HG03066 (cell line): ENCODE data around the gene ZNRF1.
"Not testable (repeated sequence)": the region's sequence is repeated elsewhere in the genome, so short reads cannot be mapped to it uniquely, and the experiment has no call there.

Experiments used
- ATAC-seq: cut with Tn5 transposase; IDR thresholded peaks from one replicate; pipeline ENCODE4 v1.9.1; 2021; ENCODE audit warnings: low read depth; ENCODE audit not compliant: unreplicated experiment

Gene ZNRF1

GRCh38 chr16:75074920-75075687, 76.3 kb downstream of the ZNRF1 start:
- peak; percentile 98 for ATAC-seq

- peak; percentile 17 for ATAC-seq
These were observed 77.0 kb downstream of the ZNRF1 start for GRCh38 chr16:75075688-75076268.

- no peak for ATAC-seq
These were observed 80.1 kb downstream of the ZNRF1 start for GRCh38 chr16:75078886-75079285.

GRCh38 chr16:75079346-75079926, 80.6 kb downstream of the ZNRF1 start:
- ATAC-seq: no peak

GRCh38 chr16:75080205-75081029, 81.6 kb downstream of the ZNRF1 start:
- no peak for ATAC-seq

- ATAC-seq: no peak
These were observed 82.5 kb downstream of the ZNRF1 start for GRCh38 chr16:75081179-75081859.

- ATAC-seq: no peak
These were observed 85.0 kb downstream of the ZNRF1 start for GRCh38 chr16:75083813-75084212.

GRCh38 chr16:75085556-75085955, 86.7 kb downstream of the ZNRF1 start:
- no peak for ATAC-seq

GRCh38 chr16:75086281-75086680, 87.5 kb downstream of the ZNRF1 start:
- ATAC-seq: no peak

- ATAC-seq: no peak
These were observed 88.0 kb downstream of the ZNRF1 start for GRCh38 chr16:75086688-75087374.

- ATAC-seq: no peak
These were observed 88.7 kb downstream of the ZNRF1 start for GRCh38 chr16:75087375-75087979.

- no peak for ATAC-seq
These were observed 89.4 kb downstream of the ZNRF1 start for GRCh38 chr16:75088216-75088615.

GRCh38 chr16:75088934-75089333, 90.1 kb downstream of the ZNRF1 start:
- ATAC-seq: no peak

GRCh38 chr16:75089486-75090202, 90.8 kb downstream of the ZNRF1 start:
- no peak for ATAC-seq

- not testable (repeated sequence) for ATAC-seq
These were observed 92.1 kb downstream of the ZNRF1 start for GRCh38 chr16:75090899-75091298.

- not testable (repeated sequence) for ATAC-seq
These were observed 92.8 kb downstream of the ZNRF1 start for GRCh38 chr16:75091619-75092018.

GRCh38 chr16:75092777-75093176, 94.0 kb downstream of the ZNRF1 start:
- no peak for ATAC-seq

- no peak for ATAC-seq
These were observed 95.0 kb downstream of the ZNRF1 start for GRCh38 chr16:75093598-75094540.
